ENCODE results near the gene RAB8A. TPM values are rescaled to one million over a fixed set of nuclear protein-coding genes. Genes with fewer than 3 reads are reported as not detected.

The RAB8A gene
- total RNA-seq, 1 experiment from 2014 or later: 108 TPM

GRCh38 chr19:16074488-16075365 lies 37.0 kb upstream of the RAB8A start:
- peaks cover 15% of the 10 kb centered on the region for H3K4me1 ChIP-seq
- H3K27me3 ChIP-seq (replicated peaks; ENCODE audit: control insufficient read depth, insufficient read depth, low read length): no peaks in the 10 kb centered on the region
- Mint-ChIP-seq H3K36me3 (ENCODE audit: insufficient read depth, unreplicated experiment) (peaks cover 42% of the 10 kb centered on the region), H3K27me3 (ENCODE audit: insufficient read depth, unreplicated experiment) (no peaks in the 10 kb centered on the region), H3K4me3 (ENCODE audit: unreplicated experiment) (peak overlapping the region; percentile 82), H3K4me1 (ENCODE audit: low read depth, unreplicated experiment) (peaks cover 18% of the 10 kb centered on the region), H3K27ac (ENCODE audit: unreplicated experiment) (peak overlapping the region; percentile 90), H3K9me3 (ENCODE audit: unreplicated experiment) (no peaks in the 10 kb centered on the region)
- no peaks in the 10 kb centered on the region for H3K36me3 ChIP-seq (ENCODE audit: control insufficient read depth, insufficient read depth, low read length)
- no peak for DNase-seq
- TF ChIP-seq CTCF (IDR thresholded peaks at IDR 0.05; ENCODE audit: insufficient read depth in 1 of 2, low read depth in 1 of 2, low read length in 1 of 2, severe bottlenecking in 1 of 2, unreplicated experiment in 1 of 2): no peak
- H3K4me3 ChIP-seq (ENCODE audit: low read depth, low read length): no peak overlapping the region
- ChIA-PET POLR2A (interaction anchor here (0.5 kb wide), 1 partner anchor 70 kb away, joined by 6 read pairs; no protein-coding TSS in a partner anchor), CTCF (no interaction called here)
- intact Hi-C loops (cut with micrococcal nuclease; ENCODE audit: unreplicated experiment): no loop called here
- no TSS peak for BruUV-seq (replicated peaks)
- H3K9me3 ChIP-seq: no peaks in the 10 kb centered on the region

GRCh38 chr19:16075430-16076153 lies 36.1 kb upstream of the RAB8A start:
- TF ChIP-seq CTCF (IDR thresholded peaks at IDR 0.05; ENCODE audit: insufficient read depth in 1 of 2, low read depth in 1 of 2, low read length in 1 of 2, severe bottlenecking in 1 of 2, unreplicated experiment in 1 of 2): no peak
- Histone ChIP-seq H3K4me3 (ENCODE audit: low read depth, low read length) (peak overlapping the region; percentile 86), H3K4me1 (peaks cover 21% of the 10 kb centered on the region), H3K36me3 (ENCODE audit: control insufficient read depth, insufficient read depth, low read length) (no peaks in the 10 kb centered on the region), H3K27me3 (replicated peaks; ENCODE audit: control insufficient read depth, insufficient read depth, low read length) (no peaks in the 10 kb centered on the region), H3K9me3 (no peaks in the 10 kb centered on the region)
- CTCF ChIA-PET: interaction anchor here (0.6 to 2.6 kb wide), 6 partner anchors 19 to 639 kb away, joined by 3 to 14 read pairs (median 6); partner anchors contain the start of genes FAM32A and RAB8A
- H3K4me1 Mint-ChIP-seq (ENCODE audit: low read depth, unreplicated experiment): peaks cover 18% of the 10 kb centered on the region
- H3K27me3 Mint-ChIP-seq (ENCODE audit: insufficient read depth, unreplicated experiment): no peaks in the 10 kb centered on the region
- peak overlapping the region; percentile 82 for H3K4me3 Mint-ChIP-seq (ENCODE audit: unreplicated experiment)
- H3K9me3 Mint-ChIP-seq (ENCODE audit: unreplicated experiment): no peaks in the 10 kb centered on the region
- TSS peak; percentile 61 for BruUV-seq (replicated peaks)
- H3K36me3 Mint-ChIP-seq (ENCODE audit: insufficient read depth, unreplicated experiment): peaks cover 50% of the 10 kb centered on the region
- no peak for DNase-seq
- intact Hi-C loops (cut with micrococcal nuclease; ENCODE audit: unreplicated experiment): loop anchor here (2.0 kb wide), 1 partner anchor 35 kb away; the partner anchor contains the start of gene RAB8A
- POLR2A ChIA-PET: interaction anchor here (0.6 to 1.8 kb wide), 11 partner anchors 9 to 1784 kb away, joined by 3 to 7 read pairs (median 3); partner anchors contain the start of genes AP1M1, FAM32A and RAB8A
- peak overlapping the region; percentile 90 for H3K27ac Mint-ChIP-seq (ENCODE audit: unreplicated experiment)
